ENCODE results near the gene HIPK2. TPM values are rescaled to one million over a fixed set of nuclear protein-coding genes. Genes with fewer than 3 reads are reported as not detected.

The HIPK2 gene
- total RNA-seq, 1 experiment from 2014 or later, result 30.7 TPM

DNA sequence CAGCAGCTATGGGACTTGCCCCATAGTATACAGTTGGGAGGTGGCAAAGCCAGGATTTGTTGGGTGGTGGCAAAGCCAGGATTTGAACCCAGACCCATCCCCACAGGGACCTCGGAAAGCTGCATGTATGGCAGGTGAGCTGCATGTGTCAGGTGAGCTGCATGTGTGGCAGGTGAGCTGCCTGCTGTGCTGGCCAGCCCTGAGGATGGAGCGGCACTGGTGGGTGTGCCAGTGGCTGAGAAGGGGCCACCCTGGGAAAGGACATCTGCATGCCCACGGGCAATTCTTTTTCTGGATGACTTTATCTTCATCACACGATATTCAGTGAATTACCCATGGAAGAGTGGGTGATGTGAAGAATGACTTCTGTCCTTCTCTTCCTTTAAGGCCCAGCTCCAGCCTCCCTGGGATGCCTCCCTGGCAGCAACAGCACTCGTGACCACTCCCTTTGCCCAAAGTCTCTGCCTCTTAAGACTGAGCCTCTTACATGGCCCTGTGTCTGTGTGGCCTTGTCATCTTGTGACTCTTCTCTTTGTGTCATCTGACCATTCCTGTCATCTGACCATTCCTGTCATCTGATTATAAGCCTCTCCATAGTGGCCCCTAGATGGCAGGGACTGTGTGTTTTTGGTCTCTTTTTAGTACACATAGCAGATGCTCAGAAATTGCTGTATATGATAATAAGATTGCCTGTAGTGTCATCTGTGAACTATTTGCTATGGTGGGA is 229.3 kb downstream of the HIPK2 start:
- Histone ChIP-seq H3K27ac (ENCODE audit: low read depth, low read length, poor library complexity, severe bottlenecking) (no peak overlapping the region), H3K36me3 (ENCODE audit: insufficient read depth, low read length, poor library complexity, severe bottlenecking) (no peaks in the 10 kb centered on the region), H3K27me3 (replicated peaks; ENCODE audit: insufficient read depth, low read depth, low read length, poor library complexity) (no peaks in the 10 kb centered on the region), H3K9me3 (ENCODE audit: low read depth, low read length, poor library complexity, severe bottlenecking) (no peaks in the 10 kb centered on the region), H3K4me1 (ENCODE audit: insufficient read depth, low read length, poor library complexity, severe bottlenecking) (no peaks in the 10 kb centered on the region), H3K4me3 (ENCODE audit: low read depth, low read length, poor library complexity, severe bottlenecking) (no peak overlapping the region)
- intact Hi-C loops (cut with micrococcal nuclease; ENCODE audit: unreplicated experiment), result no loop called here
- no peak for DNase-seq (ENCODE audit: low spot score)
- no TSS peak for BruUV-seq (replicated peaks)
- POLR2A ChIA-PET (ENCODE audit: low non-redundant PET), result no interaction called here
- TF ChIP-seq, protein P1, sequence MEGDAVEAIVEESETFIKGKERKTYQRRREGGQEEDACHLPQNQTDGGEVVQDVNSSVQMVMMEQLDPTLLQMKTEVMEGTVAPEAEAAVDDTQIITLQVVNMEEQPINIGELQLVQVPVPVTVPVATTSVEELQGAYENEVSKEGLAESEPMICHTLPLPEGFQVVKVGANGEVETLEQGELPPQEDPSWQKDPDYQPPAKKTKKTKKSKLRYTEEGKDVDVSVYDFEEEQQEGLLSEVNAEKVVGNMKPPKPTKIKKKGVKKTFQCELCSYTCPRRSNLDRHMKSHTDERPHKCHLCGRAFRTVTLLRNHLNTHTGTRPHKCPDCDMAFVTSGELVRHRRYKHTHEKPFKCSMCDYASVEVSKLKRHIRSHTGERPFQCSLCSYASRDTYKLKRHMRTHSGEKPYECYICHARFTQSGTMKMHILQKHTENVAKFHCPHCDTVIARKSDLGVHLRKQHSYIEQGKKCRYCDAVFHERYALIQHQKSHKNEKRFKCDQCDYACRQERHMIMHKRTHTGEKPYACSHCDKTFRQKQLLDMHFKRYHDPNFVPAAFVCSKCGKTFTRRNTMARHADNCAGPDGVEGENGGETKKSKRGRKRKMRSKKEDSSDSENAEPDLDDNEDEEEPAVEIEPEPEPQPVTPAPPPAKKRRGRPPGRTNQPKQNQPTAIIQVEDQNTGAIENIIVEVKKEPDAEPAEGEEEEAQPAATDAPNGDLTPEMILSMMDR (conservative IDR thresholded peaks at IDR 0.05; ENCODE audit: low read depth, low read length), result no peak
- no peak for TF ChIP-seq EZH2 (IDR thresholded peaks at IDR 0.05; ENCODE audit: borderline replicate concordance, low read depth, low read length, poor library complexity, severe bottlenecking)
- CTCF ChIA-PET, result no interaction called here

DNA sequence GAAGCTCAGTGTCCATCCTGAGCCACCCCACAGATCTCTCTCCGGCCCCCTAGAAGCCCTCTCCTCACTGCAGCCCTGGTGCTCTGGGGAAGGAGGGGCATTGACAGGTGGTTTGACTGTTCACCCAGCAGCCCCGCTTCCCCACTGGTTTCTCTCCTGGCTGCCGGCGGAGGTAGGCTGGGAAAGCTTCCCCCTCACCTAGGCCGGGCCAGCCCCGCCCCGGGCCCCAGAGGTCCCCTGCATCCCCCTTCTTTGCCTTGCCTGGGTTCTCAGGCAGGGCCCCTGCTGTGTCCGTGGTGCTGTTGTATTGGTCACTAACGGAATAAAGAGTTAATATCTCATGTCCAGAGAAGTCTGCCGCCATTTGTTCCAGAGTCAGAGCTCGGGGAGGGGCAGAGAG is 233.2 kb downstream of the HIPK2 start:
- H3K9me3 ChIP-seq (ENCODE audit: low read depth, low read length, poor library complexity, severe bottlenecking), result no peaks in the 10 kb centered on the region
- ChIA-PET POLR2A (ENCODE audit: low non-redundant PET) (no interaction called here), CTCF (no interaction called here)
- H3K27me3 ChIP-seq (replicated peaks; ENCODE audit: insufficient read depth, low read depth, low read length, poor library complexity), result no peaks in the 10 kb centered on the region
- intact Hi-C loops (cut with micrococcal nuclease; ENCODE audit: unreplicated experiment), result no loop called here
- H3K27ac ChIP-seq (ENCODE audit: low read depth, low read length, poor library complexity, severe bottlenecking), result no peak overlapping the region
- no peaks in the 10 kb centered on the region for H3K36me3 ChIP-seq (ENCODE audit: insufficient read depth, low read length, poor library complexity, severe bottlenecking)
- TF ChIP-seq EZH2 (IDR thresholded peaks at IDR 0.05; ENCODE audit: borderline replicate concordance, low read depth, low read length, poor library complexity, severe bottlenecking), result no peak
- TF ChIP-seq, protein P1 (conservative IDR thresholded peaks at IDR 0.05; ENCODE audit: low read depth, low read length), result no peak
- H3K4me3 ChIP-seq (ENCODE audit: low read depth, low read length, poor library complexity, severe bottlenecking), result no peak overlapping the region
- BruUV-seq (replicated peaks), result no TSS peak
- DNase-seq (ENCODE audit: low spot score), result no peak
- no peaks in the 10 kb centered on the region for H3K4me1 ChIP-seq (ENCODE audit: insufficient read depth, low read length, poor library complexity, severe bottlenecking)

DNA sequence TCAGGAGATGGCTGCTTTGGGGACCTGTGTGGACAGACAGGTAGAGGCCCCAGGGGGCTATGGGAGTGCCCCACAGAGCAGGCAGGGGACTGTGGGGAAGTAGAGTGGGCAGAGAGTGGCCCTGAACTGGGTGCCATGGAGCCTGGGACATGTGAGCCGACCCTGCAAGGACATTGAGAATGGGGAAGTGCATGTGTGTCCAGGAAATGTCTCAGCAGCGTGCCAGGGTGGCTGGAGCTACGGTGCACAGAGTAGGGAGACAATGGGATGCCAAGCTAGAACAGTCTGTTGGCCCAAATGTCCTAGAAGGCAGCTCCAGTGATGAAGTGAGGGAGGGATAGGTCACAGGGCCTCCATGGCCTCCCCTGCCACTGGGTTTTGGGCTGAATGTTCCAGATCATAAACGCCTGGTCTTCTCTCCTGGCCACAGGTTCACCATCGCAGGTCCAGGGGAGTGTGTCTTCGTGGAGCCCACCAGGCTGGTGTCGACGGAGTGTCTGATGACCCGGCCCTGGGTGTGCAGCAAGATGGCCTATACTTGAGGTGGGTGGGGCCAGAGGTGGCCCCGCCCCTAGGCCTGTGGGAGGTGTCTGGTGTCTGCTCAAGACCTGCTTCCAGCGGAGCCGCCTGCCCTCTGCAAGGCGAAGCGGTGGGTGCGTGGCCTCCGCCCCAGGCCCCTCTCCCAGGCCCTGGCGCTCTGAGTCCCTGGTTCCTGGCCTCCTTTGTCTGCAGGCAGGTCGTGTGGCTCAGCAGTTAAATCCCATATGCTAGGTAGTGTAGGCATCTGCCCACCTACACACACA is 233.8 kb downstream of the HIPK2 start:
- POLR2A ChIA-PET (ENCODE audit: low non-redundant PET), result no interaction called here
- no peaks in the 10 kb centered on the region for H3K36me3 ChIP-seq (ENCODE audit: insufficient read depth, low read length, poor library complexity, severe bottlenecking)
- intact Hi-C loops (cut with micrococcal nuclease; ENCODE audit: unreplicated experiment), result no loop called here
- no peaks in the 10 kb centered on the region for H3K4me1 ChIP-seq (ENCODE audit: insufficient read depth, low read length, poor library complexity, severe bottlenecking)
- H3K4me3 ChIP-seq (ENCODE audit: low read depth, low read length, poor library complexity, severe bottlenecking), result no peak overlapping the region
- no peaks in the 10 kb centered on the region for H3K9me3 ChIP-seq (ENCODE audit: low read depth, low read length, poor library complexity, severe bottlenecking)
- BruUV-seq (replicated peaks), result no TSS peak
- no peak overlapping the region for H3K27ac ChIP-seq (ENCODE audit: low read depth, low read length, poor library complexity, severe bottlenecking)
- CTCF ChIA-PET, result no interaction called here
- no peaks in the 10 kb centered on the region for H3K27me3 ChIP-seq (replicated peaks; ENCODE audit: insufficient read depth, low read depth, low read length, poor library complexity)
- no peak for TF ChIP-seq EZH2 (IDR thresholded peaks at IDR 0.05; ENCODE audit: borderline replicate concordance, low read depth, low read length, poor library complexity, severe bottlenecking)
- TF ChIP-seq, protein P1 (conservative IDR thresholded peaks at IDR 0.05; ENCODE audit: low read depth, low read length), result no peak
- DNase-seq (ENCODE audit: low spot score), result peak; percentile 18
